ENCODE measurements around the gene MEI1. TPM values are rescaled to one million over a fixed set of nuclear protein-coding genes. Genes with fewer than 3 reads are reported as not detected.

The MEI1 gene
- polyA plus RNA-seq, 1 donor (not counting 4 experiments of a cell fraction or from before 2014, with no cell fraction given), result 0.10 TPM

GRCh38 chr22:41672780-41673509 is 26.4 kb upstream of the MEI1 start:
- no peaks in the 10 kb centered on the region for H3K9me3 ChIP-seq (ENCODE audit: control insufficient read depth, low read depth, low read length)
- FAIRE-seq, result no peak
- H3K79me2 ChIP-seq (ENCODE audit: control insufficient read depth, insufficient read depth, low read length), result peaks cover 38% of the 10 kb centered on the region
- H3K27ac ChIP-seq (ENCODE audit: control insufficient read depth, insufficient read depth, low read length), result no peak overlapping the region
- H3K4me2 ChIP-seq (ENCODE audit: control insufficient read depth, extremely low read depth, insufficient read depth, low read depth, low read length), result no peak overlapping the region
- peaks cover 9% of the 10 kb centered on the region for H3K4me1 ChIP-seq (ENCODE audit: control insufficient read depth, extremely low read depth, insufficient read depth, low read length)
- no peak overlapping the region for H3K9ac ChIP-seq (ENCODE audit: control insufficient read depth, extremely low read depth, insufficient read depth, low read length)
- DNase-seq (ENCODE audit: low read depth, low spot score), result no peak
- H3K27me3 ChIP-seq (ENCODE audit: control insufficient read depth, extremely low read depth, insufficient read depth, low read length), result no peaks in the 10 kb centered on the region
- dilution Hi-C loops (cut with MboI; ENCODE audit: extremely low pct_ligation_motif_present, low sequenced_read_pairs), result no loop called here
- no peak overlapping the region for H3K4me3 ChIP-seq (ENCODE audit: control insufficient read depth in 2 of 3, extremely low read depth in 1 of 3, insufficient read depth in 2 of 3, low read depth in 1 of 3, low read length in 3 of 3)
- H2AFZ ChIP-seq (ENCODE audit: control insufficient read depth, low read length), result no peak overlapping the region
- H3K9me1 ChIP-seq (ENCODE audit: control insufficient read depth, extremely low read depth, insufficient read depth, low read length), result no peaks in the 10 kb centered on the region
- peaks cover 12 to 17% of the 10 kb centered on the region in 2 experiments for H3K36me3 ChIP-seq (ENCODE audit: control insufficient read depth in 2 of 2, extremely low read depth in 1 of 2, insufficient read depth in 2 of 2, low read length in 2 of 2)
- no peaks in the 10 kb centered on the region for H4K20me1 ChIP-seq (ENCODE audit: control insufficient read depth, extremely low read depth, insufficient read depth, low read length)
- no peak for TF ChIP-seq EZH2 (IDR thresholded peaks at IDR 0.05; ENCODE audit: low read length)
- peak; percentile 14 to 46 (median 33) for TF ChIP-seq CTCF (optimal IDR thresholded peaks at IDR 0.05 in 1 of 3, IDR thresholded peaks at IDR 0.05 in 1 of 3, conservative IDR thresholded peaks at IDR 0.05 in 1 of 3; ENCODE audit: extremely low read depth in 1 of 3, insufficient read depth in 2 of 3, low read length in 3 of 3)

GRCh38 chr22:41674846-41675340 is 24.4 kb upstream of the MEI1 start:
- H3K27ac ChIP-seq (ENCODE audit: control insufficient read depth, insufficient read depth, low read length), result no peak overlapping the region
- DNase-seq (ENCODE audit: low read depth, low spot score) (no peak), FAIRE-seq (no peak)
- H3K4me2 ChIP-seq (ENCODE audit: control insufficient read depth, extremely low read depth, insufficient read depth, low read depth, low read length), result no peak overlapping the region
- H3K9ac ChIP-seq (ENCODE audit: control insufficient read depth, extremely low read depth, insufficient read depth, low read length), result no peak overlapping the region
- dilution Hi-C loops (cut with MboI; ENCODE audit: extremely low pct_ligation_motif_present, low sequenced_read_pairs), result no loop called here
- no peaks in the 10 kb centered on the region for H3K9me3 ChIP-seq (ENCODE audit: control insufficient read depth, low read depth, low read length)
- H2AFZ ChIP-seq (ENCODE audit: control insufficient read depth, low read length), result no peak overlapping the region
- H4K20me1 ChIP-seq (ENCODE audit: control insufficient read depth, extremely low read depth, insufficient read depth, low read length), result no peaks in the 10 kb centered on the region
- peaks cover 22 to 28% of the 10 kb centered on the region in 2 experiments for H3K36me3 ChIP-seq (ENCODE audit: control insufficient read depth in 2 of 2, extremely low read depth in 1 of 2, insufficient read depth in 2 of 2, low read length in 2 of 2)
- H3K27me3 ChIP-seq (ENCODE audit: control insufficient read depth, extremely low read depth, insufficient read depth, low read length), result no peaks in the 10 kb centered on the region
- no peaks in the 10 kb centered on the region for H3K9me1 ChIP-seq (ENCODE audit: control insufficient read depth, extremely low read depth, insufficient read depth, low read length)
- no peak overlapping the region for H3K4me3 ChIP-seq (ENCODE audit: control insufficient read depth in 2 of 3, extremely low read depth in 1 of 3, insufficient read depth in 2 of 3, low read depth in 1 of 3, low read length in 3 of 3)
- H3K4me1 ChIP-seq (ENCODE audit: control insufficient read depth, extremely low read depth, insufficient read depth, low read length), result no peaks in the 10 kb centered on the region
- H3K79me2 ChIP-seq (ENCODE audit: control insufficient read depth, insufficient read depth, low read length), result peaks cover 43% of the 10 kb centered on the region
- TF ChIP-seq CTCF (optimal IDR thresholded peaks at IDR 0.05 in 1 of 3, IDR thresholded peaks at IDR 0.05 in 1 of 3, conservative IDR thresholded peaks at IDR 0.05 in 1 of 3; ENCODE audit: extremely low read depth in 1 of 3, insufficient read depth in 2 of 3, low read length in 3 of 3), result no peak
- no peak for TF ChIP-seq EZH2 (IDR thresholded peaks at IDR 0.05; ENCODE audit: low read length)
